Measurements from ENCODE around the gene GPC3. TPM values are rescaled to one million over a fixed set of nuclear protein-coding genes. Genes with fewer than 3 reads are reported as not detected.

Gene GPC3
- total RNA-seq, 2 experiments from 2014 or later = 0.25 to 0.59 TPM

GRCh38 chrX:133935076-133935475 is 50.3 kb downstream of the GPC3 start:
- H3K27me3 ChIP-seq (ENCODE audit: control insufficient read depth in 1 of 2, insufficient read depth in 2 of 2, low read length in 2 of 2) = no peaks in the 10 kb centered on the region
- H3K36me3 Mint-ChIP-seq (ENCODE audit: low read depth) = no peaks in the 10 kb centered on the region
- no peak for ATAC-seq (ENCODE audit: poor library complexity)
- ChIA-PET POLR2A (no interaction called here), CTCF (no interaction called here)
- H3K27me3 Mint-ChIP-seq = no peaks in the 10 kb centered on the region
- no peaks in the 10 kb centered on the region for H3K4me1 ChIP-seq (ENCODE audit: insufficient read depth, low read length)
- H3K4me1 Mint-ChIP-seq (ENCODE audit: low read depth) = no peaks in the 10 kb centered on the region
- no peak for TF ChIP-seq CTCF (IDR thresholded peaks at IDR 0.05)
- no peak overlapping the region for H3K4me3 ChIP-seq (ENCODE audit: low read length)
- intact Hi-C loops (cut with DNase I, micrococcal nuclease) = no loop called here
- H3K27ac ChIP-seq (ENCODE audit: low read depth in 1 of 2, low read length in 2 of 2) = no peak overlapping the region
- no peak for DNase-seq
- H3K36me3 ChIP-seq (ENCODE audit: insufficient read depth, low read length) = no peaks in the 10 kb centered on the region
- no peaks in the 10 kb centered on the region for H3K9me3 Mint-ChIP-seq
- H3K4me3 Mint-ChIP-seq = no peak overlapping the region
- H3K27ac Mint-ChIP-seq = no peak overlapping the region
- H3K9me3 ChIP-seq (ENCODE audit: control insufficient read depth in 1 of 2, insufficient read depth in 1 of 2, low read length in 2 of 2) = no peaks in the 10 kb centered on the region

- Mint-ChIP-seq H3K27me3 (no peaks in the 10 kb centered on the region), H3K36me3 (ENCODE audit: low read depth) (no peaks in the 10 kb centered on the region), H3K9me3 (no peaks in the 10 kb centered on the region), H3K4me3 (no peak overlapping the region), H3K4me1 (ENCODE audit: low read depth) (no peaks in the 10 kb centered on the region), H3K27ac (no peak overlapping the region)
- Histone ChIP-seq H3K27me3 (ENCODE audit: control insufficient read depth in 1 of 2, insufficient read depth in 2 of 2, low read length in 2 of 2) (no peaks in the 10 kb centered on the region), H3K4me3 (ENCODE audit: low read length) (no peak overlapping the region), H3K9me3 (ENCODE audit: control insufficient read depth in 1 of 2, insufficient read depth in 1 of 2, low read length in 2 of 2) (no peaks in the 10 kb centered on the region), H3K36me3 (ENCODE audit: insufficient read depth, low read length) (no peaks in the 10 kb centered on the region), H3K4me1 (ENCODE audit: insufficient read depth, low read length) (no peaks in the 10 kb centered on the region), H3K27ac (ENCODE audit: low read depth in 1 of 2, low read length in 2 of 2) (no peak overlapping the region)
- TF ChIP-seq CTCF (IDR thresholded peaks at IDR 0.05) = no peak
- ATAC-seq (ENCODE audit: poor library complexity) (no peak), DNase-seq (no peak)
- ChIA-PET POLR2A (no interaction called here), CTCF (no interaction called here)
- intact Hi-C loops (cut with DNase I, micrococcal nuclease) = no loop called here
These were observed 52.1 kb downstream of the GPC3 start for GRCh38 chrX:133933316-133933715.

GRCh38 chrX:133929836-133930464 is 55.4 kb downstream of the GPC3 start:
- ATAC-seq (ENCODE audit: poor library complexity) = no peak
- H3K27ac ChIP-seq (ENCODE audit: low read depth in 1 of 2, low read length in 2 of 2) = no peak overlapping the region
- Mint-ChIP-seq H3K4me3 (no peak overlapping the region), H3K27ac (no peak overlapping the region), H3K27me3 (no peaks in the 10 kb centered on the region), H3K36me3 (ENCODE audit: low read depth) (no peaks in the 10 kb centered on the region), H3K4me1 (ENCODE audit: low read depth) (no peaks in the 10 kb centered on the region), H3K9me3 (no peaks in the 10 kb centered on the region)
- TF ChIP-seq CTCF (IDR thresholded peaks at IDR 0.05) = no peak
- no peaks in the 10 kb centered on the region for H3K4me1 ChIP-seq (ENCODE audit: insufficient read depth, low read length)
- intact Hi-C loops (cut with DNase I, micrococcal nuclease) = no loop called here
- no peak for DNase-seq
- no peaks in the 10 kb centered on the region for H3K36me3 ChIP-seq (ENCODE audit: insufficient read depth, low read length)
- CTCF ChIA-PET = no interaction called here
- POLR2A ChIA-PET = no interaction called here
- no peak overlapping the region for H3K4me3 ChIP-seq (ENCODE audit: low read length)
- no peaks in the 10 kb centered on the region for H3K27me3 ChIP-seq (ENCODE audit: control insufficient read depth in 1 of 2, insufficient read depth in 2 of 2, low read length in 2 of 2)
- no peaks in the 10 kb centered on the region for H3K9me3 ChIP-seq (ENCODE audit: control insufficient read depth in 1 of 2, insufficient read depth in 1 of 2, low read length in 2 of 2)

Data from CD4-positive, alpha-beta T cell (primary cell).